HG03175 (cell line): Measurements from ENCODE around the gene PRR36.
A peak's percentile ranks its signal among the peaks of the same experiment; 100 is the strongest.

ENCODE experiments used
- ATAC-seq: cut with Tn5 transposase; IDR thresholded peaks from one replicate; pipeline ENCODE4 v1.9.1; 2021; ENCODE audit warnings: mild to moderate bottlenecking, moderate library complexity; ENCODE audit not compliant: unreplicated experiment

PRR36 gene

DNA sequence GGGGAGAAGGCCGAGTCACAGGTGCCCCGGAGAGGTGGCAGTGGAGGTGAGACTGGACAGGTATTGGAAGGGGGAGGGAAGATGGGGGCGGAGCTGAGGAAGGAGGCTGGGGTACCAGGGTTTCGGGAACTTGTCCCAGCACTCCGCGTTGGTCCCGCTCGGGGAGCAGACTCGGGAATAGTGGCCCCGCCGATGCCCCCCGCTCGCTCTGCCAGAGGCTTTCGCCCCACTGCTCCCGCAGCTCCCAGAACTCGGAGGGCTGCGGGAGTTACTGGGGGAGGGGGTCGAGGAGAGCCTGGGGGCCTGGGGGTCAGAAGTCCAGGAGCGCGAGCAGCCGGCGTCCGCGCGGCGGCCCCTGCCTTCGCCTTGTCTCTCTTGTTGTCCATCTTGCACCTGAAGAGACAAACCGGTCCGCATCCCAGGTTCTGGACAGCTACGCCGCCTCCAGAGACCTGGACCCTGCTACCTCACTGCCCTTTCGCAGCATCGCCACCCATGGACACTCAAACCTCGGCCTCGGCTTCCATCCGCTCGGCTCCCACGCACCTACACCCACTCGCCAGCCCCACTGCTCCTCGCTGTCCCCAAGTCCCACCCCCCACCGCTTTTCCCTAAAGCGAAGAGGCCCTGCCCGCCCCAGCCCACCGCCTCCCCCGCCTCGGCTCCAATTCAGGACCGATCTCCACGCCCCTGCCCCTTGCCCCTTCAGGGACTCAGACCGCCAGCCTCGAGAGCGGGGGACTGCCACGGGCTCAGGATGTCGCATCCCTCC, 700 bp downstream of the PRR36 start:
- ATAC-seq = no peak

DNA sequence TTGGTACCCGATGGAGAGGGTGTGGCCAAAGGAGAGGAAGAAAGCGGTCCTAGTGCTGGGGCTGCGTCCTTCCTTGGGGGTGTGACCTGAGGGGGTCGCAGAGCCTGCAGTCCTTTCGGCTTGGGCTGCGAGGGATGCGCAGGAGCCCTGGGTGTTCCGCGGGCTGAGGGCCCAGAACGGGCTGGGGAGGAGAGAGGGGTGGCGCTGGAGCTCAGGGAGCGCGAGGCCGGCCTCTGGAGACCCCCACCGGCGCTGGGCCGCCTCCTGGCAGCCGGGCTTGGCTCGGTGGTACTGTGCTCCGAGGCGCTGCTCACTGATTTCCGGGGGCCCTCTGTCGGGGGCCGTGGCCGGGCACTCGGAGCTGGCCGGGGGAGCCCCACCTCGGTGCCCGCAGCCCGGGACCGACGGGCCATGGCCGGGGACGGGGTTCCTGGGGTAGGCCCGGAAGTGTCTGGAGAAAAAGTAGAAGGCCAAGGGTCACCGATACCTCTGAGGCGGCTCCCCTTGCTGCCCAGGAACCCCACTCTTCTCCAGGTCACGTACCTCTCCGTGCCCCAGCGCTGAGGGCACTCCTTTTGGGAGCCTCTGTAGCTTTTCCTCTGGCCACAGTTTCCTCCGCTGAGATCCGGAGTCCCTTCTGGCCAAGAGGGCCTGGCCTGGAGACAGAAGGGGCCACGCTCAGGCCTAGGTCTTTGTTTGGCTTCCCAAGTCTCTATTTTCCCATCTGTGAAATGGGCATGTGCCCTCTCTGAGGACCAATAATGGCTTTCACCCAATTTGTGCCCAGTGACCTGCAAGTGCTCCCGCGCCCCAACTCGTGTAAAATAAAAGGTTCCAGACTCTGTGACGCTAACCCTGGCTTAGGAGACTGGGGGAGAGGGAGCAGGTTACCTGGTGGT, 1.6 kb downstream of the PRR36 start:
- no peak for ATAC-seq

DNA sequence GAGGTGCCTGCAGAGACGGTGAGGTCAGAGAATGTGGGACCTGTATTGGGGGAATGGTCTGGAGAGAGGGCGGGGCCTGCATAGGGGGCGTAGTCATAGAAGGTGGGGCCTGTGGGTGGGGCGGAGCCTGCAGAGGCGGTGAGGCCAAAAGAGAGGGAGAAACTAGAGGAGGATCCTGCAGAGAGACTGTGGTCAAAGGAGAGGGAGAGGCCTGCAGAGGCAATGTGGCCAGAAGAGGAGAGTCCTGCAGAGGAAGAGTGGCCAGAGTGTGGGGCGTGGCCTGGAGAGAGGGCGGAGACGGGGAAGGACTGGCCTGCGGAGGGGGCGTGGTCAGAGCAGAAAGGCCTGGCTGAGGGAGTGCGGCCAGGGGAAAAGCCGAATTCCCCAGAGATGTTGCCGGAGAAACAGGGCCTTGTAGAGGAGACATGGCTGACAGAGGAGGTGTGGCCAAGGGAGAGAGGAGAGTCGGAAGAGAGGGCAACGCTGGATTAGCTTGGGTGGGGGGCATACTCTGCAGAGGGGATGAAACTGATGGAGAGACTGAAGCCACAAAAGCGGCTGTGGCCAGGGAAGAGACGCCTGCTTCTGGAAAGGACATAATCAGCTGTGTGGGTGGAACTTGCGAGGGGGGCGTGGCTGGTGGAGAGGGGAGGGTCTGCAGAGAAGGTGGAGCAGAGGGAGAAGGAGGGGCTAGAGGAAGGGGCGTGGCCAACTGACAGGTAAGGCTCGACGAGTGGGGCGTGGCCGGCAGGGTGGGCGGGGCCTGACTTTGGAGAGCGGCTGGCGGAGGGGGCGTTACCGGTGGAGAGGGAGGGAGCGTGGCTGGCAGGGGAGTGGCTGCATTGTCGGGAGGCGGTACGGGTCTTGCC, 2.5 kb downstream of the PRR36 start:
- no peak for ATAC-seq

DNA sequence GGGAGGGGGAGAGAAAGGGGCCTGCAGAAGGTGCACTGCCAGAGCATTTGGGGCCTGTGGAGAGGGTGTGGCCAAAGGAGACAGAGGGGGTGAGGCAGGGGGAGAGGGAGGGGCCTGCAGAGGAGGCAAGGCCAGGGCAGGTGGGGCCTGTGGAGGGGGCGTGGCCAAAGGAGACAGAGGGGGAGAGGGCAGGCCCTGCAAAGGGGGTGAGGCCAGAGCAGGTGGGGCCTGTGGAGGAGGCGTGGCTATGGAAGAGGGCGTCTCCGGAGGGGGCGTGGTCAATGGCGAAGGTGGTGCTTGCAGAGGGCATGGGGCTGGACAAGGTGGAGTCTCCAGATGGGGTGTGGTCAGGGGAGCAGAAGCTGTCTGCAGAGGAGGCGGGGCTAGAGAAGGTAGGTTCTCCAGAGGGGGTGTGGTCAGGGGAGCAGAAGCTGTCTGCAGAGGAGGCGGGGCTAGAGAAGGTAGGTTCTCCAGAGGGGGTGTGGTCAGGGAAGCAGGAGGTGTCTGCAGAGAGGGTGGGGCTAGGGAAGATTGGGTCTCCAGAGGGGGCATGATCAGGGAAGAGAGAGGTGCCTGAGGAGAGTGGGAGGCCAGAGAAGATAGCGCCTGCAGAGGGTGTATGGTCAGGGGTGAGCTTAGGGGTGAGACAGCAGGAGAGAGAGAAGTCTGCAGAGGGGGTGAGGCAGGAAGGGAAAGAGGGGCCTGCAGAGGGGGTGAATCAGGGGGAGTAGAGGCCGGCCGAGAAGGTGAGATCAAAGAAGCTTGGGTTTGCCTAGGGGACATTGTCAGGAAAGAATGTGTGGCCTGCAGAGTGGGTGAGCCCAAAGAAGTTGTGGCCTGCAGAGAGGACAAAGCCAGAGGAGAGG, 3.4 kb downstream of the PRR36 start:
- ATAC-seq = no peak

- ATAC-seq = no peak
Measured at GRCh38 chr19:7869910-7870511, 4.2 kb downstream of the PRR36 start.

DNA sequence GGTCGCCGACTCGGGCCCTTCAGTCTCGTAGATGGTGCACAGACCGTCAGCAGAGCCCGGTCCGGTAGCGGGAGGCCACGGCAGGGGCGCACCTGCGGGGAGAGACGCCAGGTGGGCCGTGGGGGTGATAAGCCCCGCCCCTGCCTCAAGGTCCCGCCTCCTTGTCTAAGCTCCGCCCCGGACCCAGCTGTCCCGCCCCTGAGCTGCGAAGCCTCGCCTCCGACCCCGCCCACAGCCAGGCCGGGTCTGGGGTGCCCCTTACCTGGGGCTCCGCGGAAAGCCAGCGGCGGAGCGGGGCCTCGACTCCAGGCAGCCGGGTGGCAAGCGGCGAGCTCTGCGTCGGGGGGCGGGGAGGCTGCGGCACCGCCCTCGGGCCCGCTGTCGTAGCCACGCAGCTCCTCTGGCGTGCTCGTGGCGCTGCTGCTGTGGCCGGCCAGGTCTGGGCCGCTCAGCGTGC, 4.7 kb downstream of the PRR36 start:
- ATAC-seq = peak; percentile 59

DNA sequence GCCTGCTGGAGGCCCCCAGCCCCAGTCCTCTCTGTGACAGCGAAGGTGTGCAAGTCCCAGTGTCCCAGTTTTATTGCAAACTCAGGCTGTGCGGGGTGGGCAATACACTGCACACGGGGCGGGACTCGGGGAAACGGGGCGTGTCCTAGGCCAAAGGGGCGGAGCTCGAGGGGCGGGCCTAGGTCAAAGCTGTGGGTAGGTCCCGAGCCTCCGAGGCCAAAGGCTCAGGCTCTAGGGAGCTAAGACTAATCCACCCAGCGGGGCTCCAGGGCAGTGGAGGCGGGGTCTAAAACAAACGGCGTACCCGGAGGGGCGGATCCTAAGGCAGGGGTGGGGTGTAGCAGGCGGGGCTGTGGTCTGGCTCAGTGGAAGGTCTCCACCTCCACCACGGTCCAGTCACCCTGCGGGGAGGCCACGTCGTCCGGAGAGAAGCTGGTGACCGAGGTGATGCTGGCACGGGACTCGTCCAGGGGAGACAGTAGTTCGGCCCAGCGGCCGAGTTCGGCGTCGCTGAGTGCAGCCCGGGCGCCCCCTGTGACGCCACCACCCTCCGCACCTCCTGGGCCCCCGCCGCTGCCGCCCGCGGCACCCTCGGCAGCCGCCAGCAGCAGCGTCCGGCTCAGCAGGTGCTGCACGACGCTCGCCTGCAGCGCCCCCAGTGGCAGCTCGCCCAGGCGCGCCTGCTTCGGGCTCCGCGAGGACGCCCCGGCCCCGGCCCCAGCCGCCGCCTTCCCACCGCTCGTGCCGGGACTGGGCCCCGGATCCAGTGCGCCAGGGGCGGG, 5.3 kb downstream of the PRR36 start:
- peak; percentile 65 for ATAC-seq

DNA sequence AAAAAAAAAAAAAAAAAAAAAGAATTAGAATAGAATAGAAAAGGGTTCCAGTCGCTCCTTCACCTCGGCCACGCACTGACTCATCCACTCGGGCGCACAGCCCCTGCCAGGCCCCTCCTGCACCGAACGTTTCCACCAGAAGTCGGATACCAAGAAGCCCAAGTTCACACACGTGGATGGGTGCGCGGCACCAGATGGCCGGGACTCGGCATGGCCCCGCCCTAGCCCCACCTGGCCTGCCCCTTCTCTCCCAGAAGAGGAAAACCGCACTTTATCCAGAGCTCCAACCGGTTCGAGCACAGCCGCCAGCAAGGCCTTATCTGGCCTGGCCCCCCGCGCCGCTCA, 5.9 kb downstream of the PRR36 start:
- ATAC-seq = no peak

DNA sequence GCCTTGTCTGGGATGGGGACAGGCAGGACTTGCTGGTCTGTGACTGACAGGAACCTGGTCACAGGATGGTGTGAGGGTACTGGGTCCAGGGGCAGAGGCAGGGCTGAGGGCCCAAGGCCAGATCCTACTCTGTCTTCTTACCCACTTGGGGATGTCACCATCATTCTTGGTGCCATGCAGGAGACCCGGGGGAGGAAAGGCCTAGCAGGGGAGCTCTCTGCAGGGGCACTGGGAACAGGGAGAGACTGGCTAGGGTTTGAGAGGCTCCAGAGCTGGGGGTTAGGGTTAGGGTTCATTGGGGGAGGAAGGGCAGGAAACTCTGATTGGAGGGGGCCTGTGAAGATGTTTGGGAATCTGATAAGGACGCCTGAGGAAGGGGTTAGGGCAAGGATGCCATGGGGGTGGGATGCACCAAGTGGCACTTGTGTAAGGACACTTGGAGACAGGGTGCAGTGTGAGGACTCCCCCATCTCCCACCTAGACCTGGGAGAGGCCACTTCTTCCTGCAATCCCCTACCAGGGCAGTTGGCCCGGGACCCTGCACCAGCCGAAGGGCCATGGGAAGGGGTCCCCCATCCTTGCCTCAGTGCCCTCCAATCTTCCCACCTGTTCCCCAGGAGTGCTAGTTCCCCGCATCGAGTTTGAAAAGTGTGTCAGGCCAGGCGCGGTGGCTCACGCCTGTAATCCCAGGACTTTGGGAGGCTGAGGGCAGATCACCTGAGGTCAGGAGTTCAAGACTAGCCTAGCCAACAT, 6.9 kb downstream of the PRR36 start:
- no peak for ATAC-seq

- ATAC-seq = no peak
Measured at GRCh38 chr19:7866399-7867091, 7.6 kb downstream of the PRR36 start.

DNA sequence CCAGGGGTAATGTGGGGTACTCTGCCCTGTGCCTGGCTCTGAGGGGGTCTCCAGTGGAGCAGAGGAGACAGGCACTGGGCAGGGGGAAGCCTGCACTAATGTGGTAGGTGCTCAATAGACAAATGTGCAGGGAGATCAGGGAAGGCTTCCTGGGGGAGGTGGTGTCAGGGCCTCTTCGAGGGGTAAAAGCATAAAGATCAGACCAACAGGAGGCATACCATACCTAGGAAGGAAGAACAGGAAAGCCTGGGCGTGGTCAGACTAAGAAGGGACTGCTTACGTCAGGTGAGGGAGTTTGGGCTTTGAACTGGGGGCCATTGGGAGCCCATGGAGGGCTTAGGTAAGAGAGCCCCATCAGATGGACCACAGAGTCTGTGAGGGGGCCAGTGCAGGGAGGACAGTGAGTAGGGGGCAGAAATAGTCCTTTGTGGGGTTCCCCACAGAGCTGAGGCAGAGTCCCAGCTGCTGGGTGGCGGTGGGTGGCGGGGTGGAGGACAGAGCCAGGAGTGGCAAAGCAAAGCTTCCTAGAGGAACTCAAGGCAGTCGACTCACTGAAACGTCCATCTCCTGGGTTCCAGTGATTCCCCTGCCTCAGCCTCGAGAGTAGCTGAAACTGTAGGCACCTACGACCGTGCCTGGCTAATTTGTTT, 8.8 kb downstream of the PRR36 start:
- ATAC-seq = no peak

DNA sequence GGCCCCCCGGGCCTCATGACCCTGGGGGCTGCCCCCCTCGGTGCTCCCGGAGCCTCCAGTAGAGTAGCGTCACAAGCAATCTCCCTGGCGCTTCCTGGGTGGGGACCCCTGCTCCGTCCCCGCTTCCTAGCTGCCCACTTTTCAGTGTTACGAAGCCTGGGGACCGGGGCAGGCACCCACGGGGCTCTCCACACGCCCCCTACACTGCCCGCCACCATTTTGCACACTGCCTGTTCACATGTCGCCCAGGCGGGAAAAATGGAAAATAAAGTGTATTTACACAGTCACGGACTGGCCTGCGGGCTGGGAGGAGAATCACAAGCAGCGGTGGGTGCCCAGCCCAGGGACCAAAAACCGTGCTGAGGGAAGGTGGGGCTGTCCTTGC, 9.5 kb downstream of the PRR36 start:
- no peak for ATAC-seq

DNA sequence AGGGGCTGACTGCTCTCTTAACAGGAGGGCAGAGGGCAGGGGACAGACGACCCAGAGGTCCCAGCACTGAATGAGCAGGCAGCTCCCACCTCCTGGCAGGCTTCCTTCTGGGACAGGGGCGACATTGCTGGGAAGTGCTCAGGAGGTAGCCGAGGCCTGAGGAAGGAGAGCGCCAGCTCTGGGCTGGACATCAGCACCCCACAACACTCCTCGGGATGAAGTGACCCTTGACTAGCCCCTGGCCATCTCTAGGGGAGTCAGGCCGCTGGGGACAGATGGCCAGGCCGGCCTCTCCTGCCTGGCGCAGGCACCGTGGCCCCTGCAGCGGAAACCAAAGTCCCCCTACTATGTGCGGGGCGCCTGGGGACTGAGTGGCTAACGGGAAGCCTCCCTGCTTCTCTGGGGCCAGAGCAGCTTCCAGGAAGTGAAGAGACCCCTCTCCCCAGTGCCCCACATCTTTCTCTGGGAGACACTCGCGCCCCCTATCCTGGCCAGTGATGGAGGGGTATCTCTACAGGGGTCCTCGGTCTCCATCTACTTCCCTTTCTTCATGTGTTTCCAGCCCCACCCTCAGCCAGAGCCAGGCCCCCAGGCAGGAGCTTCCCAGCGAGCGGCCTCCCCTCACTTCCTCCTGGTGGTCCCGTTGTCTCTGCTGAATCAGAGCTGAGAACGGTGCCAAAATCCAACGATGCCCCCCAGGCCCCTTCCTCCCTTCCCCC, 10.1 kb downstream of the PRR36 start:
- no peak for ATAC-seq

GRCh38 chr19:7863157-7863970, 10.8 kb downstream of the PRR36 start:
- ATAC-seq = no peak

DNA sequence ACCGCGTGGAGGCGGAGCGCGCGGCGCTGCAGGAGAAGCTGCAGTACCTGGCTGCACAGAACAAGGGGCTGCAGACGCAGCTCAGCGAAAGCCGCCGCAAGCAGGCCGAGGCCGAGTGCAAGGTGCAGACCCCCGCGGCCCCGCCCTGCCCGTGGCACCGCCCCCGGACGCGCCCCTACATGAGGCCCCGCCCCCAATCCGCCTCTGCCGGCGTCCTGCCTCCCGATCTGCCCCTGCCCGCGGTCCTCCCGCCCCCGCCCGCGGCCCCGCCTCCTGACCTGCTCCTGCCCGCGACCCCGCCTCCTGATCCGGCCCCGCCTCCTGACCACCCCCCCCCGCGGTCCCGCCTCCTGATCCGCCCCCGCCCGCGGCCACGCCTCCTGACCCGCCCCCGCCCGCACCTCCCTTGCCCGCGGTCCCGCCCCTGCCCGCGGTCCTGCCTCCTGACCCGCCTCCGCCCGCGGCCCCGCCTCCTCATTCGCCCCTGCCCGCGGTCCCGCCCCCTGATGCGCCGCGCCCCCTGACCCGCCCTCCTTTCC, 11.7 kb downstream of the PRR36 start:
- no peak for ATAC-seq
